K562 (cell line): Measurements from ENCODE around the gene THSD8. TPM values are rescaled to one million over a fixed set of nuclear protein-coding genes. Genes with fewer than 3 reads are reported as not detected.

Experiments
- ATAC-seq: fragments of 200-7000 bp; cut with Tn5 transposase; 3 replicates; pipeline ENCODE4 v1.9.1; 2020; ENCODE audit warnings: moderate library complexity
- BruUV-seq: library from RNA; stranded (reverse); fragments of 400-500 nt; replicated peaks from 2 replicates; lab custom pipeline; 2021; lab: Mats Ljungman, UMichigan
- CTCF ChIA-PET: fragments of 300-600 bp; formaldehyde crosslinking; extraction: SDS; loops from one replicate; lab custom pipeline; 2021; ENCODE audit warnings: low intra/inter-chr PET ratio; lab: Yijun Ruan, JAX
- POLR2A ChIA-PET: fragments of 300-600, 350-650 bp; sonication (Branson Sonifier 250); formaldehyde crosslinking; extraction: SDS; loops from one replicate; lab custom pipeline; 2021; ENCODE audit warnings: antibody characterized with exemption, inconsistent platforms; lab: Yijun Ruan, JAX
- DNase-seq, 4 experiments: peaks; one replicate each; pipeline versions ENCODE4 v3.0.0 to v3.0.0-alpha.2; 2011 to 2018; ENCODE audit warnings: low spot score in 3 of 4, mixed read lengths in 3 of 4; ENCODE audit errors: extremely low read depth in 1 of 4
- FAIRE-seq: peaks from 2 replicates; lab custom pipeline; 2011; peaks lifted over from hg19 to GRCh38; lab: Jason Lieb, UNC
- H2AFZ ChIP-seq: 2 replicates; pipeline ENCODE4 v1.6.0; 2011; ENCODE audit warnings: low read depth, low read length, control low read depth, inconsistent platforms
- H3K27ac ChIP-seq: fragments of 200-600 bp; 3 replicates; pipeline ENCODE4 v1.8.0; 2011; ENCODE audit warnings: low read depth, mild to moderate bottlenecking, control low read depth, inconsistent platforms, low read length, moderate library complexity, mixed read lengths; ENCODE audit errors: extremely low read depth
- H3K27me3 ChIP-seq, 2 experiments: fragments of 300-600 bp in 1 of 2; 2 replicates in 1 of 2; 3 replicates in 1 of 2; pipeline versions ENCODE4 v1.6.0 to v1.8.0; 2011; ENCODE audit warnings: inconsistent platforms in 2 of 2, low read length in 2 of 2, mild to moderate bottlenecking in 1 of 2, mixed read lengths in 1 of 2, moderate library complexity in 1 of 2; ENCODE audit not compliant: control insufficient read depth in 2 of 2, insufficient read depth in 2 of 2
- H3K36me3 ChIP-seq: fragments of 300-600 bp; 3 replicates; pipeline ENCODE4 v1.8.0; 2011; ENCODE audit warnings: mild to moderate bottlenecking, low read length, inconsistent platforms; ENCODE audit not compliant: control insufficient read depth, insufficient read depth
- H3K4me1 ChIP-seq, 2 experiments: fragments of 200-600 bp in 1 of 2; replicated peaks in 1 of 2; 2 replicates in 1 of 2; 3 replicates in 1 of 2; pipeline versions ENCODE4 v1.5.1 to v1.8.0; 2011; ENCODE audit warnings: inconsistent platforms in 2 of 2, low read length in 2 of 2, mild to moderate bottlenecking in 1 of 2, mixed read lengths in 1 of 2, moderate library complexity in 1 of 2; ENCODE audit not compliant: control insufficient read depth in 2 of 2, insufficient read depth in 2 of 2
- H3K4me2 ChIP-seq: 2 replicates; pipeline ENCODE4 v1.6.1; 2011; ENCODE audit warnings: low read length, control low read depth, inconsistent platforms, mixed read lengths; ENCODE audit not compliant: insufficient read depth
- H3K4me3 ChIP-seq: fragments of 200-600 bp; sonication (generic), shearing (Covaris generic); 2 replicates; pipeline ENCODE4 v1.5.1; 2016; ENCODE audit warnings: control low read depth, inconsistent platforms
- H3K79me2 ChIP-seq: fragments of 200-600 bp; 3 replicates; pipeline ENCODE4 v1.8.0; 2011; ENCODE audit warnings: low read length, inconsistent platforms; ENCODE audit not compliant: control insufficient read depth, insufficient read depth
- H3K9ac ChIP-seq, 2 experiments: 2 replicates each; pipeline versions ENCODE4 v1.6.0 to v1.6.1; 2011; ENCODE audit warnings: low read depth in 2 of 2, low read length in 2 of 2, control low read depth in 1 of 2, inconsistent platforms in 1 of 2, mild to moderate bottlenecking in 1 of 2, mixed read lengths in 1 of 2; ENCODE audit not compliant: insufficient read depth in 1 of 2
- H3K9me1 ChIP-seq: one replicate; pipeline ENCODE4 v1.6.0; 2011; ENCODE audit warnings: inconsistent platforms, mild to moderate bottlenecking, low read length, moderate library complexity; ENCODE audit not compliant: control insufficient read depth, insufficient read depth
- H3K9me3 ChIP-seq: replicated peaks from 2 replicates; pipeline ENCODE4 v1.5.1; 2011; ENCODE audit warnings: low read depth, low read length, inconsistent platforms; ENCODE audit not compliant: control insufficient read depth, insufficient read depth
- H4K20me1 ChIP-seq: replicated peaks from 2 replicates; pipeline ENCODE4 v1.6.1; 2011; ENCODE audit warnings: low read length, inconsistent platforms, mixed read lengths; ENCODE audit not compliant: control insufficient read depth, insufficient read depth
- FOXJ2 ChIP-seq: fragments of 200-800 bp; sonication (Bioruptor generic); IDR thresholded peaks from 2 replicates; pipeline ENCODE4 v1.6.1; 2016; ENCODE audit warnings: missing genetic modification characterization, missing compliant biosample characterization
- FOXJ3 ChIP-seq: sonication (generic); formaldehyde crosslinking; IDR thresholded peaks from 2 replicates; pipeline ENCODE4 v1.4.0; 2020; ENCODE audit warnings: mild to moderate bottlenecking, missing genetic modification reagents
- MBD1 ChIP-seq: fragments of 250-450 bp; sonication (Bioruptor Pico); IDR thresholded peaks from 2 replicates; pipeline ENCODE4 v1.8.0; 2022; ENCODE audit warnings: inconsistent platforms
- RBM22 ChIP-seq: fragments of 200-400 bp; formaldehyde crosslinking; IDR thresholded peaks from 2 replicates; pipeline ENCODE4 v1.6.1; 2018; ENCODE audit warnings: low read length, low read depth; ENCODE audit not compliant: poor library complexity, severe bottlenecking
- SREBF1 ChIP-seq: fragments of 150-350 bp; IDR thresholded peaks from 2 replicates; pipeline ENCODE4 v1.6.1; 2014; ENCODE audit warnings: antibody characterized with exemption, low read depth, low read length, borderline replicate concordance
- TFE3 ChIP-seq: fragments of 450-650 bp; formaldehyde crosslinking; IDR thresholded peaks from 2 replicates; pipeline ENCODE4 v1.4.0; 2020; ENCODE audit warnings: mild to moderate bottlenecking, mixed read lengths
- THRB ChIP-seq: fragments of 450-650 bp; formaldehyde crosslinking; conservative IDR thresholded peaks from 2 replicates; pipeline ENCODE4 v1.4.0; 2022; ENCODE audit warnings: mild to moderate bottlenecking, missing genetic modification characterization
- TRIM24 ChIP-seq, 2 experiments: fragments of 450-650 bp; IDR thresholded peaks; 2 replicates each; pipeline ENCODE4 v1.6.1; 2016
- WGBS: fragments of 100-300 bp; shearing (Covaris generic); methylation state at CpG from one replicate; pipeline ENCODE4 v1.1.6; 2016; ENCODE audit warnings: low coverage, mixed read lengths; ENCODE audit not compliant: insufficient coverage; ENCODE audit errors: missing lambda C conversion rate; 5-methylcytosine and 5-hydroxymethylcytosine counted together
- in situ Hi-C: fragments of 300-500 bp; cut with MboI; formaldehyde crosslinking; loops from 4 replicates; pipeline ENCODE4 v1.15.0; 2018; ENCODE audit warnings: inconsistent platforms, mixed read lengths
- intact Hi-C: fragments of 100-400 bp; cut with micrococcal nuclease; formaldehyde crosslinking; loops from 2 replicates; pipeline ENCODE4 v1.14.2; 2022
- polyA plus RNA-seq, 8 experiments: library from polyadenylated mRNA; depleted of rRNA in 4 of 8; stranded (reverse) in 5 of 8; unstranded in 3 of 8; fragments of >200 nt; fragmentation: Nextera tagmentation in 2 of 8; fragmentation: Illumina TruSeq in 1 of 8; extraction: Ambion mirVana in 2 of 8; extraction: Trizol in 1 of 8; gene quantifications; 2 replicates each; pipeline versions ENCODE4 v1.2.1 to v1.2.3, GENCODE V29; 2011 to 2014; ENCODE audit warnings: inconsistent platforms in 1 of 8, missing spikeins in 1 of 8
- total RNA-seq, 7 experiments: library from RNA; depleted of rRNA in 6 of 7; stranded (reverse); fragments of >200 nt in 6 of 7; fragmentation: Illumina TruSeq in 2 of 7; extraction: Trizol in 2 of 7; gene quantifications; 2 replicates each; pipeline versions ENCODE4 v1.2.1 to v1.2.3, GENCODE V29; 2011 to 2021; ENCODE audit warnings: low replicate concordance in 1 of 7
- TF ChIP-seq, protein P1 (sequence below): IDR thresholded peaks from 3 replicates; pipeline ENCODE4 v1.6.1; 2011; ENCODE audit warnings: borderline replicate concordance, mild to moderate bottlenecking, moderate library complexity; ENCODE audit not compliant: insufficient read length; ENCODE audit errors: extremely low read depth

Gene THSD8
- total and polyA plus RNA-seq, 9 of the 15 experiments (the other 6 are each of a cell fraction or from before 2014, with no cell fraction given): 8.4 to 42.4 (median 19.9) TPM; not detected in 2

DNA sequence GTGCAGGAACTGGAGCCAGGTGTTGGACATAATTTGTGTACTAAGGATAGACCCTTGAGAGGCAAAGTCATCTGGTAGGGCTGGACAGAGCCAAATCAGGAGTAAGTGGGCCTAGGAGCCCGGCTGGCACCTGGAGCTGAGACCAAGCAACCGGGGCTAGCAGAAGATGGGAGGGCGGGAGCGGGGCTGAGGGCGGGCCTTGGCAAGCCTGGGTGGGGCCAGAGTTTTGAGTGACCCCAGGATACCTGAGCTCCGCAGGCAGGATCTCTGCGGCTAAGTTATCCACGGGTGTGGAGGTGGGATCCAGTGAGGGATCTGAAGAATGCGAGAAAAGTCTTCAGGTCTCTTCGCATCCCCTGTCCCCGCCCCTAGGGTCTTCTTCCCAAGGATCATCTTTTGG, 34.7 kb upstream of the THSD8 start:
- Histone ChIP-seq H3K4me2 (no peak overlapping the region), H3K27ac (no peak overlapping the region), H2AFZ (no peak overlapping the region), H3K79me2 (no peaks in the 10 kb centered on the region), H3K4me1 (peaks cover 0 to 31% of the 10 kb centered on the region in 2 experiments; a peak in 2 of 5 replicates), H3K27me3 (no peaks in the 10 kb centered on the region), H3K4me3 (no peak overlapping the region), H3K9me1 (no peaks in the 10 kb centered on the region), H4K20me1 (no peaks in the 10 kb centered on the region), H3K9ac (no peak overlapping the region; a peak in 1 of 4 replicates), H3K36me3 (peaks cover 6% of the 10 kb centered on the region; the same call in 1 of the 3 replicates), H3K9me3 (no peaks in the 10 kb centered on the region)
- no peak for ATAC-seq
- ChIA-PET CTCF (no interaction called here), POLR2A (interaction anchor here (0.5 to 3.9 kb wide), 6 partner anchors 10 to 70 kb away, joined by 3 to 27 read pairs (median 4); partner anchors contain the start of genes JUNB, RNASEH2A and TNPO2)
- no peak for DNase-seq
- no TSS peak for BruUV-seq
- in situ Hi-C loops: loop anchor here (5.0 kb wide), 1 partner anchor 80 kb away; no protein-coding TSS in a partner anchor
- 77% methylated on average over 7 of the region's 11 CpGs for whole genome bisulfite sequencing
- FAIRE-seq: no peak
- intact Hi-C loops: no loop called here
- TF ChIP-seq, protein P1, sequence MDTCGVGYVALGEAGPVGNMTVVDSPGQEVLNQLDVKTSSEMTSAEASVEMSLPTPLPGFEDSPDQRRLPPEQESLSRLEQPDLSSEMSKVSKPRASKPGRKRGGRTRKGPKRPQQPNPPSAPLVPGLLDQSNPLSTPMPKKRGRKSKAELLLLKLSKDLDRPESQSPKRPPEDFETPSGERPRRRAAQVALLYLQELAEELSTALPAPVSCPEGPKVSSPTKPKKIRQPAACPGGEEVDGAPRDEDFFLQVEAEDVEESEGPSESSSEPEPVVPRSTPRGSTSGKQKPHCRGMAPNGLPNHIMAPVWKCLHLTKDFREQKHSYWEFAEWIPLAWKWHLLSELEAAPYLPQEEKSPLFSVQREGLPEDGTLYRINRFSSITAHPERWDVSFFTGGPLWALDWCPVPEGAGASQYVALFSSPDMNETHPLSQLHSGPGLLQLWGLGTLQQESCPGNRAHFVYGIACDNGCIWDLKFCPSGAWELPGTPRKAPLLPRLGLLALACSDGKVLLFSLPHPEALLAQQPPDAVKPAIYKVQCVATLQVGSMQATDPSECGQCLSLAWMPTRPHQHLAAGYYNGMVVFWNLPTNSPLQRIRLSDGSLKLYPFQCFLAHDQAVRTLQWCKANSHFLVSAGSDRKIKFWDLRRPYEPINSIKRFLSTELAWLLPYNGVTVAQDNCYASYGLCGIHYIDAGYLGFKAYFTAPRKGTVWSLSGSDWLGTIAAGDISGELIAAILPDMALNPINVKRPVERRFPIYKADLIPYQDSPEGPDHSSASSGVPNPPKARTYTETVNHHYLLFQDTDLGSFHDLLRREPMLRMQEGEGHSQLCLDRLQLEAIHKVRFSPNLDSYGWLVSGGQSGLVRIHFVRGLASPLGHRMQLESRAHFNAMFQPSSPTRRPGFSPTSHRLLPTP: no peak
- TF ChIP-seq TFE3: no peak
- TF ChIP-seq SREBF1: no peak
- no peak for TF ChIP-seq FOXJ2
- no peak for TF ChIP-seq RBM22
- no peak for TF ChIP-seq TRIM24 (IDR thresholded peaks at IDR 0.05)
- TF ChIP-seq THRB (CRISPR knock-in tag): no peak
- no peak for TF ChIP-seq FOXJ3 (CRISPR knock-in tag)
- no peak for TF ChIP-seq MBD1 (CRISPR knock-in tag)
